Measurements from ENCODE around the gene MTHFD1L.

The MTHFD1L gene

DNA sequence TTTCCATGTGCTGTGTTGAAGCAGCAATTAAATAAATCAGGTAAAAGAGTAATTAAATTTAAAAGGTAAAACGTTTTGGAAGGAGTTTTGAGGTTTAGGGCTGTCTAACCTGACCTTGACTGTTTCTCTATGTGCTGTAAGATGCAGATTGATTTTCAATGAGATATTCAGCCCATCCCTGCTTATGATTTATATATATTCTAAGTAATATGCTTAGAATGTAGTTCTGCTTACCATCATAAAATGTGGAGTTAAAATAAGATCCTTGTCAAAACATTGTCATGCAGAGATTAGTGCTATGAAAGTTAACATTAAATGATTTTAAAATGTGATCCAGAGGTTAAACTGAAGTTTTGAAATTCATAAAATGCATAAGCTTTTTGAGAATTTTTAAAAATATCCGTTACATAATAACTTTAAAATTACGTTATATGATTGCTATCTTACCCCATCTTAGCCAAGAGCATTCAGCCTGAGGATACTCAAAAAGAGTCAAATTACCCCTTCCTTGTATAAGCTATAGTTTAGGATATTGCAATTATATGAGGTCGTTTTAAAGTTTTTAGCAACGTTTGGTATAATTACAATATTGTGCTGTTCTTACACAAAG is 122.5 kb downstream of the MTHFD1L start:
- Histone ChIP-seq H3K27ac (peak overlapping the region; percentile 21; the same call in 1 of the 2 replicates), H3K9ac (ENCODE audit: insufficient read length) (no peak overlapping the region), H3K9me3 (ENCODE audit: low read depth, low read length) (no peaks in the 10 kb centered on the region), H3K36me3 (ENCODE audit: insufficient read depth, low read length) (peaks cover 11% of the 10 kb centered on the region), H3K4me3 (no peak overlapping the region)
- no peak for DNase-seq (ENCODE audit: low read depth, low spot score)
- no peak for TF ChIP-seq FOXP2 (optimal IDR thresholded peaks at IDR 0.05; ENCODE audit: control extremely low read depth, extremely low read length, insufficient read depth)
- TF ChIP-seq EZH2 (IDR thresholded peaks at IDR 0.05): no peak
- no peak for TF ChIP-seq POLR2AphosphoS5 (IDR thresholded peaks at IDR 0.05; ENCODE audit: borderline replicate concordance, low read depth, low read length)

DNA sequence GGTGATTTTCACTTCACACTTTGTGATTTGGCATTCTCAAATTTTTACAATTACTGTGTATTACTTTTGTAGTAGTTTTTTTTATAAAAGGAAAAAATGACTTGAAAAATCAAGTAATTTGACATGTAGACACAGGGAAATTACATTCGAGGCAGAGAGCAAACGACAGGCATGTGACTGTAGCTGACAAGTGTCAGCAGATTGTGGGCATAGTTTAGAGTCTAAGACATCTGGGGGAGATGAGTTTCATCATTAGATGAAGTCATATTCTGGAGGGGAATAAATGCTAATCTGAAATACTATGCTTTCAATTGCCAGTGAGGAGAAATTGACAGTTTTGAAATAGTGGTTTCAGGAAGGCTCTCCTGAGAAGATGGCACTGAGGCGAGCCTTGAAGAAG is 126.0 kb downstream of the MTHFD1L start:
- Histone ChIP-seq H3K4me3 (no peak overlapping the region), H3K36me3 (ENCODE audit: insufficient read depth, low read length) (peaks cover 13% of the 10 kb centered on the region; the same call in 1 of the 2 replicates), H3K27ac (no peak overlapping the region), H3K9me3 (ENCODE audit: low read depth, low read length) (no peaks in the 10 kb centered on the region), H3K9ac (ENCODE audit: insufficient read length) (no peak overlapping the region)
- no peak for TF ChIP-seq POLR2AphosphoS5 (IDR thresholded peaks at IDR 0.05; ENCODE audit: borderline replicate concordance, low read depth, low read length)
- TF ChIP-seq FOXP2 (optimal IDR thresholded peaks at IDR 0.05; ENCODE audit: control extremely low read depth, extremely low read length, insufficient read depth): no peak
- TF ChIP-seq EZH2 (IDR thresholded peaks at IDR 0.05): no peak
- no peak for DNase-seq (ENCODE audit: low read depth, low spot score)

DNA sequence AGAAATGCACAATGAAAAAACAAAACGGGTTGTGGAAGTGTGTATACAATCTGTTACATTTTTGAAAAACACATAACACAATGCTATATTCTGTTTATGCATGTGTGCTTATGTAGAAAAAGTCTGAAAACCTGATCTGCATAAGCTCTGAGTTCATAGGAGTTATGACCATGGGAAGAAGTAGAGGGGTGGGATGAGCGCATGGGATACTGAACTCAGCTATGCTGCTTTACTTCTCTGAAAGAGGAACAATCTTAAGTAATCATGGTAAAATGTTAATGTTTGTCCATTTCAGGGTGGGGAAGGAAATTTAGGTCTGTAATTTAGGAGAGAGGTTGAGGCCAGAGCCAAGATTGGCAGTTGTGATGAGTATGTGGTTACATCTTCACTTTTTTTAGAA is 126.8 kb downstream of the MTHFD1L start:
- H3K9ac ChIP-seq (ENCODE audit: insufficient read length): no peak overlapping the region
- DNase-seq (ENCODE audit: low read depth, low spot score): no peak
- no peak overlapping the region for H3K4me3 ChIP-seq
- peaks cover 13% of the 10 kb centered on the region; the same call in 1 of the 2 replicates for H3K36me3 ChIP-seq (ENCODE audit: insufficient read depth, low read length)
- H3K9me3 ChIP-seq (ENCODE audit: low read depth, low read length): no peaks in the 10 kb centered on the region
- H3K27ac ChIP-seq: no peak overlapping the region
- TF ChIP-seq POLR2AphosphoS5 (IDR thresholded peaks at IDR 0.05; ENCODE audit: borderline replicate concordance, low read depth, low read length) (no peak), FOXP2 (optimal IDR thresholded peaks at IDR 0.05; ENCODE audit: control extremely low read depth, extremely low read length, insufficient read depth) (no peak), EZH2 (IDR thresholded peaks at IDR 0.05) (no peak)

DNA sequence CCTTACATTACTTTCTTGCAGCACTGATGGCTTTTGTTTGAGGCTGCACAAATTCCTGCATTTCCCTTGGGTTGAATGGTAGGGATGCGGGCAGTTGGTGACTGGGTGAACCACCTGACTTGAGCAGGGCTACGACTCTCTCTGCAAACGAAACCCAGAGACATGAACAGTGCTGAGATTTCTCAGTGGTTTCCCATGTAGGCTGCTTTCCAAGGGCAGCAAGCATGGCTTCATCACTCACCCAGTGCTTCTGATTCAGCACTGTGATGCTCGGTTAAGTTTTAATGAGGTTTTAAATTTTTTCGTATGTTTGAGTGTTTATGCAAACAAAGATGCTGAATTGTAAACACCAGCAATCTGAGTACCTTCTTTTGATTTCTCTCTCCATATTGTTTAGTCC is 127.2 kb downstream of the MTHFD1L start:
- no peak overlapping the region for H3K27ac ChIP-seq
- no peaks in the 10 kb centered on the region for H3K9me3 ChIP-seq (ENCODE audit: low read depth, low read length)
- DNase-seq (ENCODE audit: low read depth, low spot score): no peak
- peaks cover 13% of the 10 kb centered on the region; the same call in 1 of the 2 replicates for H3K36me3 ChIP-seq (ENCODE audit: insufficient read depth, low read length)
- no peak overlapping the region for H3K4me3 ChIP-seq
- no peak overlapping the region for H3K9ac ChIP-seq (ENCODE audit: insufficient read length)
- no peak for TF ChIP-seq FOXP2 (optimal IDR thresholded peaks at IDR 0.05; ENCODE audit: control extremely low read depth, extremely low read length, insufficient read depth)
- no peak for TF ChIP-seq EZH2 (IDR thresholded peaks at IDR 0.05)
- TF ChIP-seq POLR2AphosphoS5 (IDR thresholded peaks at IDR 0.05; ENCODE audit: borderline replicate concordance, low read depth, low read length): no peak

DNA sequence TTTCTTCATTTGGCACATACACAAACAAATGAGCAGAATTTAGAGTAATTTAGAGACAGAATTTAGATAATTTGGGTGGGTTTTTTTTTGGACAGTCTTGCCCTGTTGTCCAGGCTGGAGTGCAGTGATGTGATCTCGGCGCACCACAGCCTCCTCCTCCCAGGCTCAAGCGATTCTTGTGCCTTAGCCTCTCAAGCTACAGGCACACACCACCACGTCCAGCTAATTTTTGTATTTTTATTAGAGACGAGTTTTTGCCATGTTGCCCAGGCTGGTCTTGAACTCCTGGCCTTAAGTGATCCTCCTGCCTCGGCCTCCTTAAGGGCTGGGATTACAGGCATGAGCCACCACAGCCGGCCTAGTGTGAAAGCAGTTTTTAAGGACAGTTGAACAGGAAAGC is 127.8 kb downstream of the MTHFD1L start:
- no peak for DNase-seq (ENCODE audit: low read depth, low spot score)
- Histone ChIP-seq H3K9ac (ENCODE audit: insufficient read length) (no peak overlapping the region), H3K27ac (no peak overlapping the region), H3K4me3 (no peak overlapping the region), H3K36me3 (ENCODE audit: insufficient read depth, low read length) (peaks cover 13% of the 10 kb centered on the region; the same call in 1 of the 2 replicates), H3K9me3 (ENCODE audit: low read depth, low read length) (no peaks in the 10 kb centered on the region)
- TF ChIP-seq EZH2 (IDR thresholded peaks at IDR 0.05): no peak
- no peak for TF ChIP-seq POLR2AphosphoS5 (IDR thresholded peaks at IDR 0.05; ENCODE audit: borderline replicate concordance, low read depth, low read length)
- no peak for TF ChIP-seq FOXP2 (optimal IDR thresholded peaks at IDR 0.05; ENCODE audit: control extremely low read depth, extremely low read length, insufficient read depth)

DNA sequence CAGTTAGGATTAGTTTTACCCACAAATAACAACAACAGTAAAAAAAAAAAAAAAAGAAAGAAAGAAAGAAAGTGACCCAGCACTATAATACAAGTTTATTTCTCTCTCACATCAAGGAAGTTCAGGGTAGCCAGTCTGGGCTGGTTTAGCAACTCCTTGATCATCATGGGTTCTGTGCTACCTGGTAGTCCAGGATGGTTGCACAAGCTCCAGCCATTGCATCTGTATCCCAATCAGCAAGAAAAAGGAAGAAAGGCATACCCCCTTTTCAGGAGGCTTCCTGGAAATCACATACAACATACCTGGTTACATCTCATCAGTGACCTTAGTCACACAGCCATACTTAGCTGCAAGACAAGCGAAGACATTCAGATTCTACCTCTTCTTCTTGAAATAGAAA is 128.5 kb downstream of the MTHFD1L start:
- Histone ChIP-seq H3K9ac (ENCODE audit: insufficient read length) (no peak overlapping the region), H3K27ac (no peak overlapping the region), H3K4me3 (no peak overlapping the region), H3K9me3 (ENCODE audit: low read depth, low read length) (no peaks in the 10 kb centered on the region), H3K36me3 (ENCODE audit: insufficient read depth, low read length) (peaks cover 13% of the 10 kb centered on the region; the same call in 1 of the 2 replicates)
- no peak for DNase-seq (ENCODE audit: low read depth, low spot score)
- no peak for TF ChIP-seq FOXP2 (optimal IDR thresholded peaks at IDR 0.05; ENCODE audit: control extremely low read depth, extremely low read length, insufficient read depth)
- TF ChIP-seq EZH2 (IDR thresholded peaks at IDR 0.05): no peak
- TF ChIP-seq POLR2AphosphoS5 (IDR thresholded peaks at IDR 0.05; ENCODE audit: borderline replicate concordance, low read depth, low read length): no peak

DNA sequence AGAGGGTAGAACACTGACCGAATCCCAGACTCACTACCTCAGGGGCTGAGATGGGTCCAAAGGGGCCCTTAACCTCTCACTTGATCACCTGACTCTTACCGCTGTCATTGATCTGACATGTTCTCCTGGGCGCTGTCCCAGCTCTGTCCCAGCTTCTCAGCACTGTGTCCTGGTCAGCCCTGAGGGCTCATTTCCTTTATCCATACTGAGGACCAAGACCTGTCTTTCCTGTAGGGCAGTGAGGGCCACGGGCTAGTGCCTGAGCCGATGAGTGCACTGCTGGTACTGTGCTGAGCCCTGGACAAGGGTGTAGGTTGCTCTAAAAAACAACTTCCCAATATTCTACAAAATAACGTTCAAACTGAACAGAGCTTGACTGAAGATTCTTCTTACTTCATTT is 131.5 kb downstream of the MTHFD1L start:
- H3K4me3 ChIP-seq: no peak overlapping the region
- H3K36me3 ChIP-seq (ENCODE audit: insufficient read depth, low read length): peaks cover 13% of the 10 kb centered on the region; the same call in 1 of the 2 replicates
- H3K9me3 ChIP-seq (ENCODE audit: low read depth, low read length): no peaks in the 10 kb centered on the region
- no peak for DNase-seq (ENCODE audit: low read depth, low spot score)
- no peak overlapping the region for H3K9ac ChIP-seq (ENCODE audit: insufficient read length)
- H3K27ac ChIP-seq: no peak overlapping the region
- TF ChIP-seq FOXP2 (optimal IDR thresholded peaks at IDR 0.05; ENCODE audit: control extremely low read depth, extremely low read length, insufficient read depth) (no peak), EZH2 (IDR thresholded peaks at IDR 0.05) (no peak), POLR2AphosphoS5 (IDR thresholded peaks at IDR 0.05; ENCODE audit: borderline replicate concordance, low read depth, low read length) (no peak)

DNA sequence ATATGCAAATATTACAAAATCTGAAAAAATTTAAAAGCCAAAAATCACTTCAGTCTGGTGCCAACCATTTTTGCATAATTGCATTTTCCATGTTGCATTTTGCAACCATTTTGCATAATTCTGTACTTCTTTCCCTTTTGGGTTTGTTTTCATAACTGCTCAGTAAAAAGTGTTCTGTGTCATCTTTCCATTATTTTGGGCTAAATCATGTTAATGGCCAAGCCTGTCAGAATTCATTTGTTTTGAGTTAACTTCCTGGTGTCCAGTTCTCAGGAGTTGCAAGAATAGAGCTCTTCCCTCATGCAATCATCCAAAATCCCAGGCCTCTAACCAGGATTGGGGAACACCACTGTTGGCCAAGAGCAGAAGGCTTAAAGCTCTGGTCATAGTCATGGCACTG is 133.6 kb downstream of the MTHFD1L start:
- no peak for TF ChIP-seq POLR2AphosphoS5 (IDR thresholded peaks at IDR 0.05; ENCODE audit: borderline replicate concordance, low read depth, low read length)
- no peak for TF ChIP-seq FOXP2 (optimal IDR thresholded peaks at IDR 0.05; ENCODE audit: control extremely low read depth, extremely low read length, insufficient read depth)
- TF ChIP-seq EZH2 (IDR thresholded peaks at IDR 0.05): no peak
- H3K27ac ChIP-seq: peak overlapping the region; percentile 88
- H3K4me3 ChIP-seq: peak overlapping the region; percentile 33; the same call in 1 of the 2 replicates

More for the DNA sequence above, 133.6 kb downstream of the MTHFD1L start:
- no peak overlapping the region for H3K9ac ChIP-seq (ENCODE audit: insufficient read length)
- no peaks in the 10 kb centered on the region for H3K9me3 ChIP-seq (ENCODE audit: low read depth, low read length)
- no peak for DNase-seq (ENCODE audit: low read depth, low spot score)
- peaks cover 3% of the 10 kb centered on the region; the same call in 1 of the 2 replicates for H3K36me3 ChIP-seq (ENCODE audit: insufficient read depth, low read length)
